GM19099 (cell line): ENCODE data around the gene CTSZ.

Experiments used
- POLR2A ChIP-seq: IDR thresholded peaks from 3 replicates; pipeline ENCODE4 v1.6.1; 2011; ENCODE audit warnings: low read depth; ENCODE audit not compliant: insufficient read length; ENCODE audit errors: extremely low read depth

The CTSZ gene

GRCh38 chr20:59006864-59007664 is at the start of gene CTSZ:
Gene CTSZ (minus strand): TSS chr20:59007254. CDS start chr20:59007128, 126 bp downstream.
- peak; percentile 84 for TF ChIP-seq POLR2A

- no peak for TF ChIP-seq POLR2A
These were observed 48.2 kb upstream of the CTSZ start for GRCh38 chr20:59055302-59055701.

GRCh38 chr20:59051666-59052185 is 44.7 kb upstream of the CTSZ start:
- TF ChIP-seq POLR2A, result no peak

- no peak for TF ChIP-seq POLR2A
These were observed 43.4 kb upstream of the CTSZ start for GRCh38 chr20:59050437-59050836.

- no peak for TF ChIP-seq POLR2A
These were observed 41.6 kb upstream of the CTSZ start for GRCh38 chr20:59048681-59049030.

- no peak for TF ChIP-seq POLR2A
These were observed 41.1 kb upstream of the CTSZ start for GRCh38 chr20:59047938-59048680.

- no peak for TF ChIP-seq POLR2A
These were observed 39.8 kb upstream of the CTSZ start for GRCh38 chr20:59046862-59047261.

GRCh38 chr20:59044796-59045195 is 37.7 kb upstream of the CTSZ start:
- TF ChIP-seq POLR2A, result no peak

GRCh38 chr20:59044295-59044694 is 37.2 kb upstream of the CTSZ start:
- TF ChIP-seq POLR2A, result no peak

- no peak for TF ChIP-seq POLR2A
These were observed 36.6 kb upstream of the CTSZ start for GRCh38 chr20:59043698-59044097.

- TF ChIP-seq POLR2A, result peak; percentile 91
These were observed 36.0 kb upstream of the CTSZ start for GRCh38 chr20:59042796-59043631.

- no peak for TF ChIP-seq POLR2A
These were observed 35.2 kb upstream of the CTSZ start, which contains the start of gene PRELID3B for GRCh38 chr20:59042151-59042795. Gene PRELID3B (minus strand): TSS chr20:59042786. CDS start chr20:59042730, 56 bp downstream.

- TF ChIP-seq POLR2A, result no peak
These were observed 33.6 kb upstream of the CTSZ start for GRCh38 chr20:59040667-59041066.

GRCh38 chr20:59039233-59039632 is 32.2 kb upstream of the CTSZ start:
- TF ChIP-seq POLR2A, result no peak

GRCh38 chr20:59037386-59037785 is 30.3 kb upstream of the CTSZ start:
- no peak for TF ChIP-seq POLR2A

- TF ChIP-seq POLR2A, result no peak
These were observed 28.3 kb upstream of the CTSZ start for GRCh38 chr20:59035381-59035780.
